ENCODE measurements around the gene DTYMK.

- peak; percentile 95 for TF ChIP-seq ZFX (IDR thresholded peaks at IDR 0.05)
- TF ChIP-seq, protein P1, sequence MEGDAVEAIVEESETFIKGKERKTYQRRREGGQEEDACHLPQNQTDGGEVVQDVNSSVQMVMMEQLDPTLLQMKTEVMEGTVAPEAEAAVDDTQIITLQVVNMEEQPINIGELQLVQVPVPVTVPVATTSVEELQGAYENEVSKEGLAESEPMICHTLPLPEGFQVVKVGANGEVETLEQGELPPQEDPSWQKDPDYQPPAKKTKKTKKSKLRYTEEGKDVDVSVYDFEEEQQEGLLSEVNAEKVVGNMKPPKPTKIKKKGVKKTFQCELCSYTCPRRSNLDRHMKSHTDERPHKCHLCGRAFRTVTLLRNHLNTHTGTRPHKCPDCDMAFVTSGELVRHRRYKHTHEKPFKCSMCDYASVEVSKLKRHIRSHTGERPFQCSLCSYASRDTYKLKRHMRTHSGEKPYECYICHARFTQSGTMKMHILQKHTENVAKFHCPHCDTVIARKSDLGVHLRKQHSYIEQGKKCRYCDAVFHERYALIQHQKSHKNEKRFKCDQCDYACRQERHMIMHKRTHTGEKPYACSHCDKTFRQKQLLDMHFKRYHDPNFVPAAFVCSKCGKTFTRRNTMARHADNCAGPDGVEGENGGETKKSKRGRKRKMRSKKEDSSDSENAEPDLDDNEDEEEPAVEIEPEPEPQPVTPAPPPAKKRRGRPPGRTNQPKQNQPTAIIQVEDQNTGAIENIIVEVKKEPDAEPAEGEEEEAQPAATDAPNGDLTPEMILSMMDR (conservative IDR thresholded peaks at IDR 0.05), result no peak
Observed at GRCh38 chr2:241636182-241637017, 50.2 kb downstream of the DTYMK start.
